ENCODE measurements around the gene ARHGEF40. TPM values are rescaled to one million over a fixed set of nuclear protein-coding genes. Genes with fewer than 3 reads are reported as not detected.

Gene ARHGEF40
- polyA plus RNA-seq, 1 donor (not counting 4 experiments of a cell fraction or from before 2014, with no cell fraction given): 8.7 TPM

GRCh38 chr14:21047378-21047781 is 22.7 kb upstream of the ARHGEF40 start:
- Histone ChIP-seq H3K9ac (ENCODE audit: control insufficient read depth, extremely low read depth, insufficient read depth, low read length) (no peak overlapping the region), H3K4me1 (ENCODE audit: control insufficient read depth, extremely low read depth, insufficient read depth, low read length) (peaks cover 15% of the 10 kb centered on the region), H3K27ac (ENCODE audit: control insufficient read depth, insufficient read depth, low read length) (no peak overlapping the region), H2AFZ (ENCODE audit: control insufficient read depth, low read length) (no peak overlapping the region), H3K4me2 (ENCODE audit: control insufficient read depth, extremely low read depth, insufficient read depth, low read depth, low read length) (no peak overlapping the region), H3K36me3 (ENCODE audit: control insufficient read depth in 2 of 2, extremely low read depth in 1 of 2, insufficient read depth in 2 of 2, low read length in 2 of 2) (no peaks in the 10 kb centered on the region), H3K27me3 (ENCODE audit: control insufficient read depth, extremely low read depth, insufficient read depth, low read length) (no peaks in the 10 kb centered on the region), H4K20me1 (ENCODE audit: control insufficient read depth, extremely low read depth, insufficient read depth, low read length) (no peaks in the 10 kb centered on the region), H3K4me3 (ENCODE audit: control insufficient read depth in 2 of 3, extremely low read depth in 1 of 3, insufficient read depth in 2 of 3, low read depth in 1 of 3, low read length in 3 of 3) (no peak overlapping the region), H3K79me2 (ENCODE audit: control insufficient read depth, insufficient read depth, low read length) (peaks cover 11% of the 10 kb centered on the region), H3K9me1 (ENCODE audit: control insufficient read depth, extremely low read depth, insufficient read depth, low read length) (no peaks in the 10 kb centered on the region), H3K9me3 (ENCODE audit: control insufficient read depth, low read depth, low read length) (no peaks in the 10 kb centered on the region)
- FAIRE-seq (no peak), DNase-seq (ENCODE audit: low read depth, low spot score) (no peak)
- no peak for TF ChIP-seq EZH2 (IDR thresholded peaks at IDR 0.05; ENCODE audit: low read length)
- TF ChIP-seq, protein P1, sequence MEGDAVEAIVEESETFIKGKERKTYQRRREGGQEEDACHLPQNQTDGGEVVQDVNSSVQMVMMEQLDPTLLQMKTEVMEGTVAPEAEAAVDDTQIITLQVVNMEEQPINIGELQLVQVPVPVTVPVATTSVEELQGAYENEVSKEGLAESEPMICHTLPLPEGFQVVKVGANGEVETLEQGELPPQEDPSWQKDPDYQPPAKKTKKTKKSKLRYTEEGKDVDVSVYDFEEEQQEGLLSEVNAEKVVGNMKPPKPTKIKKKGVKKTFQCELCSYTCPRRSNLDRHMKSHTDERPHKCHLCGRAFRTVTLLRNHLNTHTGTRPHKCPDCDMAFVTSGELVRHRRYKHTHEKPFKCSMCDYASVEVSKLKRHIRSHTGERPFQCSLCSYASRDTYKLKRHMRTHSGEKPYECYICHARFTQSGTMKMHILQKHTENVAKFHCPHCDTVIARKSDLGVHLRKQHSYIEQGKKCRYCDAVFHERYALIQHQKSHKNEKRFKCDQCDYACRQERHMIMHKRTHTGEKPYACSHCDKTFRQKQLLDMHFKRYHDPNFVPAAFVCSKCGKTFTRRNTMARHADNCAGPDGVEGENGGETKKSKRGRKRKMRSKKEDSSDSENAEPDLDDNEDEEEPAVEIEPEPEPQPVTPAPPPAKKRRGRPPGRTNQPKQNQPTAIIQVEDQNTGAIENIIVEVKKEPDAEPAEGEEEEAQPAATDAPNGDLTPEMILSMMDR (optimal IDR thresholded peaks at IDR 0.05 in 1 of 3, IDR thresholded peaks at IDR 0.05 in 1 of 3, conservative IDR thresholded peaks at IDR 0.05 in 1 of 3; ENCODE audit: extremely low read depth in 1 of 3, insufficient read depth in 2 of 3, low read length in 3 of 3): no peak
- dilution Hi-C loops (cut with MboI; ENCODE audit: extremely low pct_ligation_motif_present, low sequenced_read_pairs): no loop called here

DNA sequence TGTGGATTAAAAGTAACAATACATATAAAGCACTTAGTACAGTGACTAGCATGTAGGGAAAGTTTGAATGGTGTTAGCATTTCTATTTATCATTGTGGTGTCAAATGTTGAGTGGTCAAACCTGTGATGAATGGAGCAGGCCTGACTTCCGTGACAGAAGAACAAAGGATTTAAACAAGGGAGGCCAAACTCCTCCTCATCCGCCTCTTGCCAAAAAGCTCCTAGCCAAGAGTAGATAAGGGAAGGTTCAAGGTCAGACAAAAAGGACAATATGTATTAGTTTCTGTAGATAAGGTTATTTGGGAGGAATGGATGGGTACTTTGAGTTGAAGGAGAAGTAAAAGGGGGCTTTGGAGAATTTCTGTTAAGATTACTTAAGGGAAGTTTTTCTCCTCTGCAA is 21.5 kb upstream of the ARHGEF40 start:
- Histone ChIP-seq H3K4me2 (ENCODE audit: control insufficient read depth, extremely low read depth, insufficient read depth, low read depth, low read length) (no peak overlapping the region), H3K79me2 (ENCODE audit: control insufficient read depth, insufficient read depth, low read length) (no peaks in the 10 kb centered on the region), H4K20me1 (ENCODE audit: control insufficient read depth, extremely low read depth, insufficient read depth, low read length) (no peaks in the 10 kb centered on the region), H3K36me3 (ENCODE audit: control insufficient read depth in 2 of 2, extremely low read depth in 1 of 2, insufficient read depth in 2 of 2, low read length in 2 of 2) (no peaks in the 10 kb centered on the region), H2AFZ (ENCODE audit: control insufficient read depth, low read length) (no peak overlapping the region), H3K27me3 (ENCODE audit: control insufficient read depth, extremely low read depth, insufficient read depth, low read length) (no peaks in the 10 kb centered on the region), H3K27ac (ENCODE audit: control insufficient read depth, insufficient read depth, low read length) (no peak overlapping the region), H3K9ac (ENCODE audit: control insufficient read depth, extremely low read depth, insufficient read depth, low read length) (no peak overlapping the region), H3K9me1 (ENCODE audit: control insufficient read depth, extremely low read depth, insufficient read depth, low read length) (no peaks in the 10 kb centered on the region), H3K9me3 (ENCODE audit: control insufficient read depth, low read depth, low read length) (no peaks in the 10 kb centered on the region), H3K4me3 (ENCODE audit: control insufficient read depth in 2 of 3, extremely low read depth in 1 of 3, insufficient read depth in 2 of 3, low read depth in 1 of 3, low read length in 3 of 3) (no peak overlapping the region), H3K4me1 (ENCODE audit: control insufficient read depth, extremely low read depth, insufficient read depth, low read length) (peaks cover 2% of the 10 kb centered on the region)
- FAIRE-seq (no peak), DNase-seq (ENCODE audit: low read depth, low spot score) (no peak)
- TF ChIP-seq EZH2 (IDR thresholded peaks at IDR 0.05; ENCODE audit: low read length): no peak
- TF ChIP-seq, protein P1 (optimal IDR thresholded peaks at IDR 0.05 in 1 of 3, IDR thresholded peaks at IDR 0.05 in 1 of 3, conservative IDR thresholded peaks at IDR 0.05 in 1 of 3; ENCODE audit: extremely low read depth in 1 of 3, insufficient read depth in 2 of 3, low read length in 3 of 3): no peak
- dilution Hi-C loops (cut with MboI; ENCODE audit: extremely low pct_ligation_motif_present, low sequenced_read_pairs): no loop called here
